Suprapubic skin (tissue), 4 donors: ENCODE measurements around the gene CERS6. TPM values are rescaled to one million over a fixed set of nuclear protein-coding genes. Genes with fewer than 3 reads are reported as not detected.

Experiments used
- DNase-seq, 2 donors: peaks; one replicate each; pipeline ENCODE4 v3.0.0-alpha.2; 2019; ENCODE audit warnings: low spot score in 2 of 2
- H3K27ac ChIP-seq: fragments of 200-600 bp; sonication (generic); one replicate; pipeline ENCODE4 v1.5.1; 2019
- H3K27me3 ChIP-seq: fragments of 200-600 bp; sonication (generic); one replicate; pipeline ENCODE4 v1.5.1; 2019
- H3K36me3 ChIP-seq: fragments of 200-600 bp; sonication (generic); one replicate; pipeline ENCODE4 v1.5.1; 2019
- H3K4me1 ChIP-seq: fragments of 200-600 bp; sonication (generic); one replicate; pipeline ENCODE4 v1.5.1; 2019
- H3K4me3 ChIP-seq: fragments of 200-600 bp; sonication (generic); one replicate; pipeline ENCODE4 v1.5.1; 2019; ENCODE audit warnings: mild to moderate bottlenecking
- H3K9me3 ChIP-seq: fragments of 200-600 bp; sonication (generic); one replicate; pipeline ENCODE4 v1.5.1; 2019
- EP300 ChIP-seq: sonication (generic); formaldehyde crosslinking; IDR thresholded peaks from one replicate; pipeline ENCODE4 v1.6.1; 2017; ENCODE audit warnings: antibody characterized with exemption
- POLR2A ChIP-seq, 2 donors: fragments of 450-650 bp; IDR thresholded peaks; one replicate each; pipeline ENCODE4 v1.6.1; 2017; ENCODE audit warnings: antibody characterized with exemption in 2 of 2, mild to moderate bottlenecking in 2 of 2, moderate library complexity in 2 of 2
- POLR2AphosphoS5 ChIP-seq, 3 donors: sonication (generic); formaldehyde crosslinking; IDR thresholded peaks; one replicate each; pipeline ENCODE4 v1.6.1; 2017; ENCODE audit warnings: antibody characterized with exemption in 3 of 3
- WGBS: methylation state at CpG from one replicate; pipeline ENCODE4 v1.1.5; 2018; 5-methylcytosine and 5-hydroxymethylcytosine counted together
- total RNA-seq, 4 donors: library from RNA; depleted of rRNA; stranded (reverse); fragments of >200 nt; gene quantifications; one replicate each; pipeline ENCODE4 v1.1.0, GENCODE V29; 2016
- TF ChIP-seq, protein P1 (sequence below), 2 donors: fragments of 200-600 bp in 1 of 2; fragments of 450-650 bp in 1 of 2; sonication (generic) in 1 of 2; IDR thresholded peaks; one replicate each; pipeline ENCODE4 v1.5.1; 2016 to 2019; ENCODE audit warnings: antibody characterized with exemption in 2 of 2, mild to moderate bottlenecking in 1 of 2, moderate library complexity in 1 of 2

CERS6 gene
- total RNA-seq, 4 donors from 2014 or later, result 68.7 to 83.3 (median 77.0) TPM

DNA sequence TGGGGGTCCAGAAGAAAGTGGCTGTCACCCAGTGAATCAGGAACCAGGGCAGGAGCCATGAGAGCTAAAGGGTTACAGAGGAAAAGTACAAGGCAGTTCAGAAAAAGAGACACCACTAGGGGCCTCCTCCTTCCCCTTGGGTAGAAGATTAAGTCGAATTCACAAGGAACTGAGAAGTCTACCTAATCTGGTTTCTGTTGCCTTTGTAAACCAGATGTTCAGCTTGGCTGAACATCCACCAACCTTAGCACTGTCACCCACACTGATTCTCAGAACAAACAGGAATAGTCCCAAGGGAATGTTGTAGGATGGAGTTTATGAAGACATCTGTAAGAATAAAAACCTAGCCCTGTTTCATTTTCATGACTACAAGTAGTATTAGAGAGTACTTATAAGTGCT, 256.0 kb downstream of the CERS6 start:
- Histone ChIP-seq H3K9me3 (no peaks in the 10 kb centered on the region), H3K4me1 (no peaks in the 10 kb centered on the region), H3K4me3 (no peak overlapping the region), H3K27me3 (no peaks in the 10 kb centered on the region), H3K36me3 (no peaks in the 10 kb centered on the region), H3K27ac (no peak overlapping the region)
- TF ChIP-seq POLR2AphosphoS5 (IDR thresholded peaks at IDR 0.05), result no peak
- TF ChIP-seq EP300, result no peak
- no peak for TF ChIP-seq POLR2A (IDR thresholded peaks at IDR 0.05)
- TF ChIP-seq, protein P1, sequence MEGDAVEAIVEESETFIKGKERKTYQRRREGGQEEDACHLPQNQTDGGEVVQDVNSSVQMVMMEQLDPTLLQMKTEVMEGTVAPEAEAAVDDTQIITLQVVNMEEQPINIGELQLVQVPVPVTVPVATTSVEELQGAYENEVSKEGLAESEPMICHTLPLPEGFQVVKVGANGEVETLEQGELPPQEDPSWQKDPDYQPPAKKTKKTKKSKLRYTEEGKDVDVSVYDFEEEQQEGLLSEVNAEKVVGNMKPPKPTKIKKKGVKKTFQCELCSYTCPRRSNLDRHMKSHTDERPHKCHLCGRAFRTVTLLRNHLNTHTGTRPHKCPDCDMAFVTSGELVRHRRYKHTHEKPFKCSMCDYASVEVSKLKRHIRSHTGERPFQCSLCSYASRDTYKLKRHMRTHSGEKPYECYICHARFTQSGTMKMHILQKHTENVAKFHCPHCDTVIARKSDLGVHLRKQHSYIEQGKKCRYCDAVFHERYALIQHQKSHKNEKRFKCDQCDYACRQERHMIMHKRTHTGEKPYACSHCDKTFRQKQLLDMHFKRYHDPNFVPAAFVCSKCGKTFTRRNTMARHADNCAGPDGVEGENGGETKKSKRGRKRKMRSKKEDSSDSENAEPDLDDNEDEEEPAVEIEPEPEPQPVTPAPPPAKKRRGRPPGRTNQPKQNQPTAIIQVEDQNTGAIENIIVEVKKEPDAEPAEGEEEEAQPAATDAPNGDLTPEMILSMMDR (IDR thresholded peaks at IDR 0.05), result no peak
- no peak for DNase-seq
- 53% methylated on average over 1 of the region's 1 CpG for WGBS

DNA sequence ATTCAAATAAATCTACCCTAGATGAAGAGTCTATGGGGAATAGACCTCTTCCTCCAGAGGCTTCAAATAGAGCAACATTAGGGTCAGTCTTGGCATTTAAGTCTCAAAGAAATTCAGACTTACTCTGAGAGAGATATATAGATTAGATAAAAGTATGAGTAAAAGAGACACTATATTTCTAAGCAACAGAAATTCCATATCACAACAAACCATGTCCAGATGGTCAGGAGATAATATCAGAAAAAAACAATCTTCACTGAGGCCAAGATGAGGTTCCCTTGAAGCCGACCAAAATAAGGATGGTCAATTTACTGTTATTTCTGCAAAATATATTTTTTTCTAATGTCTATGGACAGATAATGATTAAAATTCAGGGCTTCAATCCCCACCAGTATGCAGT, 257.3 kb downstream of the CERS6 start:
- no peak for DNase-seq
- Histone ChIP-seq H3K27me3 (no peaks in the 10 kb centered on the region), H3K4me3 (no peak overlapping the region), H3K27ac (no peak overlapping the region), H3K36me3 (no peaks in the 10 kb centered on the region), H3K4me1 (no peaks in the 10 kb centered on the region), H3K9me3 (no peaks in the 10 kb centered on the region)
- WGBS, result 77% methylated on average over 1 of the region's 1 CpG
- TF ChIP-seq EP300, result no peak
- no peak for TF ChIP-seq POLR2AphosphoS5 (IDR thresholded peaks at IDR 0.05)
- no peak for TF ChIP-seq POLR2A (IDR thresholded peaks at IDR 0.05)
- TF ChIP-seq, protein P1 (IDR thresholded peaks at IDR 0.05), result no peak

DNA sequence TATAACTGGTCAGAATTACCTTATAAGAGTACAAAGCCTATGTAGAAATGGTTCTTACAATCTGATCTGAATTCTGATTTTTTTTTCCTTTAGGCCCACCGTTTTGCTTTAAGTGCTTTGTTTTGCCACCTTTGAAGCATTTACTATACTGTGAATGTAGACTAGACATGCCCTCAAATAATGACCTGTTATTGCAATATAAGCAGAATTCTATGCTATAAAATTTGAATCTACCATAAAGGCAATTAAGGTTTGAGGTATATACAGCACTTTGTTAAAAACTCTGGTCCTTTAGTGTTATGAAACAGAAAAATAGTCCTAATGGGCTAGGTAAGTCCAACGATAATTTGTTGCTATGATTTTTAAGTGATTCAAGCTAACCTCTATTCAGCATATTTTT, 259.8 kb downstream of the CERS6 start:
- Histone ChIP-seq H3K9me3 (no peaks in the 10 kb centered on the region), H3K36me3 (no peaks in the 10 kb centered on the region), H3K4me1 (no peaks in the 10 kb centered on the region), H3K4me3 (no peak overlapping the region), H3K27ac (no peak overlapping the region), H3K27me3 (no peaks in the 10 kb centered on the region)
- TF ChIP-seq POLR2AphosphoS5 (IDR thresholded peaks at IDR 0.05) (no peak), EP300 (no peak)
- TF ChIP-seq, protein P1 (IDR thresholded peaks at IDR 0.05), result no peak
- DNase-seq, result no peak
- 95% methylated on average over 2 of the region's 2 CpGs for WGBS

DNA sequence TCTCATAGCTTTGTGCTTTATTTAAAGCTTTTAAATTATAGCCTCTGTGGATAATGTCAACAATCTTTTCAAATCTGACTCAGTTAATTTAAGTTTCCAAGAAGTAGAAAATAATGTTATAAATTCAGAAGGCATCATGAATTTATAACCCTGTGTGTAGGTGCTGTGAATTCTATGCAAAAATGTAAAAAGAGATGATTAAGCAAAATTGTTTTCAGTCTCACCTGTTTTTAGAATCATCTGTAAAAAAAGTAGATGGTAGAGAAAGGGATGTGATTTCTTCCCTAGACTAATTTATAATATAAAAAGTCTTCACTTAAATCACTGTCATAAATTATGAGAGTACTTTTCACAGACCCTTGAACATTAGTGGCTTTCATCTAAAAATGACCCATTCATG, 260.8 kb downstream of the CERS6 start:
- Histone ChIP-seq H3K4me1 (no peaks in the 10 kb centered on the region), H3K4me3 (no peak overlapping the region), H3K36me3 (no peaks in the 10 kb centered on the region), H3K9me3 (no peaks in the 10 kb centered on the region), H3K27me3 (no peaks in the 10 kb centered on the region), H3K27ac (no peak overlapping the region)
- TF ChIP-seq POLR2A (IDR thresholded peaks at IDR 0.05) (no peak), POLR2AphosphoS5 (IDR thresholded peaks at IDR 0.05) (no peak), EP300 (no peak)
- TF ChIP-seq, protein P1 (IDR thresholded peaks at IDR 0.05), result no peak
- no peak for DNase-seq

DNA sequence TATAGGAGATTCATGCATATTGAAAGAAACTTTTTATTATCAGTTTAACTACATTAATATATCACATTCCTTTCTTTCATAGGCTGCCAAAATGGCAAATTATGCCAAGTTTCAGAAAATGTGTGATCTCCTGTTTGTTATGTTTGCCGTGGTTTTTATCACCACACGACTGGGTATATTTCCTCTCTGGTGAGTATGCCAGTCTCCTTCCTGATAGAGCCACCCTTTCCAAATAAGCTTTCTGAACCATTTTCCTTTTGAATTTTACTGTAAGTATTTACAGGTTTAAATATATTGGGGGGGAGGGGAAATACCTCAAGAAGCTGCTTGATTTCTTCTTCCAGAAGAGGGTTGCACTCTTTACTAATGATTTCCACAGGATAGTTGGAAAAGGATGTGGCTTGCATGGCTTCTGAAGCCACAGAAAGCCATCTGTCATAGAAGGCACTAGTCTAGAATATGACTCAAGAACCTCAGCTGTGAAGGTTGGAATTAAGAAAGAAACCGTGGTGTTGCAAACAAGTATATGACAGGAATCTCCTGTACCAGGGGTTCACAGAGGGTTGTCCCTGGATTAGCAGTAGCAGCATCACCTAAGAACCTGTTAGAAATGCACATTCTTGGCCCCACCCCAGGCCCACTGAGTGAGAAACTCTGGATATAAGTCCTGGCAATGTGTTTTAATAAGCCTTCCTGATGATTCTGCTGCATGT, 261.9 kb downstream of the CERS6 start:
- H3K36me3 ChIP-seq, result no peaks in the 10 kb centered on the region
- H3K4me1 ChIP-seq, result no peaks in the 10 kb centered on the region
- 48% methylated on average over 3 of the region's 3 CpGs for WGBS
- no peak overlapping the region for H3K27ac ChIP-seq
- H3K27me3 ChIP-seq, result no peaks in the 10 kb centered on the region
- DNase-seq, result no peak
- no peaks in the 10 kb centered on the region for H3K9me3 ChIP-seq
- TF ChIP-seq EP300 (no peak), POLR2A (IDR thresholded peaks at IDR 0.05) (no peak), POLR2AphosphoS5 (IDR thresholded peaks at IDR 0.05) (no peak)
- TF ChIP-seq, protein P1 (IDR thresholded peaks at IDR 0.05), result no peak
- no peak overlapping the region for H3K4me3 ChIP-seq
